Lung microvascular endothelial cell (primary cell): ENCODE measurements around the gene SPPL2A. TPM values are rescaled to one million over a fixed set of nuclear protein-coding genes. Genes with fewer than 3 reads are reported as not detected.

ENCODE experiments used
- DNase-seq, 2 donors: peaks; one replicate each; pipeline versions ENCODE4 v3.0.0 to v3.0.0-alpha.2; 2010; ENCODE audit warnings: low read depth in 2 of 2
- total RNA-seq: library from RNA; depleted of rRNA; stranded (reverse); fragments of >200 nt; gene quantifications from 2 replicates; pipeline ENCODE4 v1.2.1, GENCODE V29; 2014

SPPL2A gene
- total RNA-seq, 1 donor from 2014 or later = 67.5 TPM

DNA sequence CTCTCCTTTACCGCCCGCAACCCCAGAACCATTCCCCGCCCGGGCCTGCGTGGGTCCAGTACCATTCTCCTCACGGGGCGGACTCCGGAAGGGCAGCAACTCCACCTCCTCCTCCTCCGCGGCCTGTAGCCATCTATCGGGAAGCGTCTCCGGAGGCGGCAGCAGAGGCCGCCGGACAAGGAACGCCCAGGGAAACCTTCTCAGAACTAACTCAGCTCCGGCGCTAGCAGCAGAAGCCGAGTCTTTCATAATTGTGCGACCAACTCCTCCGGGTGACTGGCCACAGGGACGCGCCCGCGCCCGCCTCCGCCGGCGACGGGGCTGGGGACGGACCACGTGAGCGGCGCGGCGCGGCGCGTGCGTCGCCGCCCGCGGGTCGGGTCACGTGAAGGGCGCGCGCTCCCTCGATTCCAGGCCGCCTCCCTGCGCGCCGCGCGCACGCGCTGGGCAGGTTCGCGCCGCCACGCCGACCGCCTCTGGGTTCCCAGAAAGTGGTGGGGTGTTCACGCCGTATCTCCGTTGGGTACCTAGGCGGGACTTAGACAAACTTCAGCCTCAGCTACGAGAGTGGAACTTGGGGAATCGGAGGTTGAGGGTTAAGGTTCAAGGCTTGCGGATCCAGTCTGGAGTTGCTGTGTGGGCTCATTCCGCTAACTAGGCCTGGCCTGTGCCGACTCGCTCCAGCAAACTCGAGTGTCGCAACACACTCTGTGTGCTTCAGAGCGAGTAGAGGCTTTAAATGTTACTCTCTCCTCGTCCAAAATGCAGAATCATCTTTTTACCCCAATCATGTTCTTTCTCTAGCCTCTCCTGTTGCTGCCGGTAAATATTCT lies 78.8 kb downstream of the SPPL2A start, which contains the start of gene TRPM7:
Gene TRPM7 (minus strand): TSS at position 329 of the 833 bp plus-strand sequence. CDS start 264 bp downstream, at position 65.
- DNase-seq = peak; percentile 91 to 92

DNA sequence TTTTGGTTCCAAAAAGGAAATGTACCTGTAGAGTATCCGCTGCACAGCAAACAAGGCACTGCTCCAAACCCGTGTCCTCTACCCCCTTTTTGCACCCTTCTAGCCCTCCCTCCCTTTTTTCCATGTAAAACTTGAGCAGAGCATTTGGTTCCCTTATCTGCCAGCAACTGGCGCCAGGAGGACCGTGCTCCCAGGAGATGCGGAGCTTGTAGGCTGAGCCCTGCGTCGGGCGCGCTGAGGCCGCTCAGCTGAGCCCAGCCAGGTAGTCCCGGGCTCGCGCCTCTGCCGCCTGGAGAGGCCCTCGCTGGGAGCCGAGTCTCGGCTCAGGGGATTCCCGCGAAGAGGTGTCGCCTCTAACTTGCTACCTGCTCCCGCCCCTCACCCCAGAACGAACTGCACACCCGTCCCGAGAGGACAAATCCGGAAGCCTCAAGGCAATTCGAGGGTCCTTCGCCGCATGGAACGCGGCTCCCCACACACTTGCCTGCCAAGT lies 79.5 kb downstream of the SPPL2A start:
- DNase-seq = peak; percentile 58 to 60

DNA sequence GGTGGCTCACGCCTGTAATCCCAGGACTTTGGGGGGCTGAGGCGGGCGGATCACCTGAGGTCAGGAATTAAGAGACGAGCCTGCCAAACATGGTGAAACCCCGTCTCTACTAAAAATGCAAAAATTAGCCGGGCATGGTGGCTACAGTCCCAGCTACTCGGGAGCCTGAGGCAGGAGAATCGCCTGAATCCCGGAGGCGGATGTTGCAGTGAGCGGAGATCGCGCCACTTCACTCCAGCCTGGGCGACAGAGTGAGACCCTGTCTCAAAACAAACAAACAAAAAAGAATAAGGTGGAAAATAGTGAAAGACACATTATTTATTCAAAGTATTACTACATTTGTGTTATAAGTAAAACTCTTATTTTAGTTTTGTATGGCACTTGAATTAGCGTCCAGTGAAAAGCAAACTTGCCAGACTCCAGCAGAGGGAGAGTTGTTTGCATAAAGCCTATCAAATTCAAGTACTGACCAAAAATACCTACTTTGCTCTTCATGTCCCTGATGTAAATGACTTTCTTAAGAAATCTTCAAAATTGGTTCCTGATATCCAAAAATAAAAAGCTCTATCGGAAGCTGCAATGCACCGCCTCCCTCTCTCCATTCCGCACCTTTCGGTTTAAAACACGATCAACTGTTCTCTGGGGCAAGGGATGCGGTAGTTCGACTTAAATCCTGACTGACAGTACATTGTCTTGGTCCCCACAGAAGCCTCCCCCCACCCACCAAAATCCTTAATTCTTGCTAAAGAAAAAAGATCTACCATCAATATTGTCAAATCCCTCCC lies 80.1 kb downstream of the SPPL2A start:
- DNase-seq = peak; percentile 13 to 25

DNA sequence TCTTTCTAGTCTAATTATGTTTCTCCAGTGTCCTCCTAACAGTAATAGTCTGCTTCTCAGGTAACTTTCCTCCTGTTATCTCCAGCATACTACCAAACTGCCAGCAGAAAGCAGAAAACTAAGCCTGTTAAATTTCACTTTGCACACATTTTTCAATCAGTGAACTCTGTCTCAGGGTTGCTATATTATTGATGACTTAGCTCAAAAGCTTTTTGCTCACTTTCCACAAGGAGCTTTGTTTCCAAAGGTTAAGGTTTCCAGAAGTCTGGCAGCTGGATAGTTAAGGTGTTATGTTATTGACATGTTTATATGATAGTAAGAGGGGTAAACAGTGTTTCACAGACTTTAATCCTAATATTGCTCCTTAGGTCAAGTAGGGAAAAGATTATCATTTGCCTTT lies 84.0 kb downstream of the SPPL2A start:
- no peak for DNase-seq

DNA sequence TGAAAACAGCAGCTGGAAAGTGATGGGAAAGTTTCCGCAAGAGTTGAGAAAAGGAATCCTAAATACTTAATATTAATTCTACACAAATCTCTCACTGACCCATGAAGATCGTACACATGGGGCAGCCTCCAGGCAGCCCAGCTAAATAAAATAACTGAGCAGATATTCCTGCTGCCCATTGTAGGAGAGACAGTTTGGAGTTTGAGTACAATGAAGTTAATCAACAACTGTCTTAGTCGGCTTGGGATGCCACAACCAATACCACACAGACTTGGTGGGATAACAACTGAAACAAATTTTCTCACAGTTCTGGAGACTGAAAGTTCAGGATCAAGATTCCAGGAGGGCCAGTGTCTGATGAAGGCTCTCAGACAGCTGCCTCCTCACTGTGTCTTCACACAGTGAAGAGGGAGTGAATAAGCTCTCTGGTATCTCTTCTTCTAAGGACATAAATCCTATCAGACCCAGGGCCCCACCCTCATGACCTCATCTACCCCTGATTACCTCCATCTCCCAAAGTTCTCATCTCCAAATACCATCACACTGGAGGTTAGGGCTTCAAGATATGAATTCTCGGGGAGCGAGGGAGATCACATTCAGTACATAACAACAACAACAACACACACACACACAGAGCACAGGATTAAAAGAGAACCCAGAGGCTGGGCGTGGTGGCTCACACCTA lies 88.6 kb downstream of the SPPL2A start:
- no peak for DNase-seq

DNA sequence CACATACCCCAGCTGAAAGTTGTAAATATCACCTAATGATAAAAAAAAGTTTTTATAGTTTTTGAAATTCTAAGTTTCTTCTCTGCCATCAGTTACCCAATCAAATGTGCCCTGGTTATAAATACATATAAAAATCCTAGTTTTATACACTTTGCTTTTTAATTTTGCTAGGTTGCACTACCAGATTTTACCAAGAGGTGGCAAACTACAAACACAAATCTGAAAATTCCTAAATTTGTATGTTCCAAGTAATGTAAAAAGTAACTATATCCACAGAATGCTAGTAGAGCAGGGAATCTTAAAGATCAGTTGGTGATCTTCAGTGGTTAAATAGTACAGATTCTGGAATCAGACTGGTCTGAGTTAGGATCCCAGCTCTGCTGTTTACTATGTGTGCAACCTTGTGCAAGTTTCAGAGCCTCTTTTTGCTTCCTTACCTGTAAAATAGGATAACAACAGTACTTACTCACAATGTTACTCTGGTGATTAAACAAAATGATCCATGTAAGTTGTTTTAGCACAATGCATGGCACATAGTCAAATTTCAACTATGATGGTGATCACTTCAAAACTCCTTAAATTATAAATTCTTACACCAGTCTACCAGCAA lies 89.9 kb downstream of the SPPL2A start:
- peak; percentile 45 to 59 for DNase-seq

DNA sequence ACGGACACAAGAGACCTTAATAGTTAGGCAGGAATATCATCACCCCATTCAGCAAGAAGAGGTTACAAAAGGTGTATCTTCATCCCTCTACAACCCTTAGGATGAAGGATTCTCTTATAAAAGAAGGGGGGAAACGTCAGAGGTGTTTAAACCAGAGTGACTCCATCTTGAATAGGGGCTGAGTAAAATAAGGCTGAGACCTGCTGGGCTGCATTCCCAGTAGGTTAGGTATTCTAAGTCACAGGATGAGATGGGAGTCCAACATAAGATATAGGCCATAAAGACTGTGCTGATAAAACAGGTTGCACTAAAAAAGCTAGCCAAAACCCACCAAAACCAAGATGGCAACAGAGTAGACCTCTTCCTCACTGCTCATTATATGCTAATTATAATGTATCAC lies 95.4 kb downstream of the SPPL2A start:
- no peak for DNase-seq

DNA sequence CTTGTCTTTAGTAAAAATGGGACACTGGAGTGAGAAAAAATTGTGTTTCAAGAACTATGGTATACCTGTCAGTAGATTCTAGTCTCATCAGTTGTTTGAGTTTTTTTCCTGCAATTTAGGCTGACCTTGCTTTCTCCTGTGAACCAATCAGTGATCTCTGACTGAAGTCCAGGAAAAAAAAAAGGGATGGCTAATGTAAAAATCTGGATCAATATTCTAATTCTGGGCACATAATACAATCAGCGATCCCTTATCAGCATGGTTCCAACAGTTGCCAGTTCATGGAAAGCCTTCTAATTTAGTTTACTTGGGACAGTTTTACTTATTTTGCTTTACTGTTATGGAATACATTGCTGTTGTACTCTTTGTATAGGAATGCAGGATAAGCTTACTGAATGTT lies 95.9 kb downstream of the SPPL2A start:
- DNase-seq = no peak

DNA sequence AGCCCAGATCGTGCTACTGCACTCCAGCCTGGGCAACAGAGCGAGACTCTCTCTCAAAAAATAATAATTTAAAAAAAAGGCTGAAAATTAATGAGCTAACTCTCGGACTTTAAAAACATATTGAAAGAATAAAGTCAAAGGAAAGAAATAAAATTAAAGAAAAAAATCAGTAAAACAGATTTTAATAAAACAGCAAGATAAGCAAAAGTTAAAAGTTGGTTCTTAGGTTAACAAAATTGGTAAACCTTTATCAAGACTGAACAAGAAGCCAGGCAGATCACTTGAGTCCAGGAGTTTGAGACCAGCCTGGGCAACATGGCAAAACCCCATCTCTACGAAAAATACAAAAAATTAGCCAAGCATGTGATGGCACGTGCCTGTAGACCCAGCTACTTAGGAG lies 99.6 kb downstream of the SPPL2A start:
- DNase-seq = no peak

DNA sequence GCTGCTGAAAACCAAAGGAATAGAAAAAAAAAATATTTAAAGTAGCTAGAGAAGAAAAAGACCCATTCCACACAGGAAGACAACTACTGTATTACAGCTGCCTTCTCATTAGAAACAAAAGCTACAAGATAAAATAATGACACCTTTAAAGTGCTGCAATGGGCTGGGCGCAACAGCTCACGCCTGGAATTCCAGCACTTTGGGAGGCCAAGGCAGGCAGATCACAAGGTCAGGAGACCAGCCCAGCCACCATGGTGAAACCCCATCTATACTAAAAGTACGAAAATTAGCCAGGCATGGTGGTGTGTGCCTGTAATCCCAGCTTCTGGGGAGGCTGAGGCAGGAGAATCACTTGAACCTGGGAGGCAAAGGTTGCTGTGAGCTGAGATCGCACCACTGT lies 110.0 kb downstream of the SPPL2A start:
- DNase-seq = no peak

DNA sequence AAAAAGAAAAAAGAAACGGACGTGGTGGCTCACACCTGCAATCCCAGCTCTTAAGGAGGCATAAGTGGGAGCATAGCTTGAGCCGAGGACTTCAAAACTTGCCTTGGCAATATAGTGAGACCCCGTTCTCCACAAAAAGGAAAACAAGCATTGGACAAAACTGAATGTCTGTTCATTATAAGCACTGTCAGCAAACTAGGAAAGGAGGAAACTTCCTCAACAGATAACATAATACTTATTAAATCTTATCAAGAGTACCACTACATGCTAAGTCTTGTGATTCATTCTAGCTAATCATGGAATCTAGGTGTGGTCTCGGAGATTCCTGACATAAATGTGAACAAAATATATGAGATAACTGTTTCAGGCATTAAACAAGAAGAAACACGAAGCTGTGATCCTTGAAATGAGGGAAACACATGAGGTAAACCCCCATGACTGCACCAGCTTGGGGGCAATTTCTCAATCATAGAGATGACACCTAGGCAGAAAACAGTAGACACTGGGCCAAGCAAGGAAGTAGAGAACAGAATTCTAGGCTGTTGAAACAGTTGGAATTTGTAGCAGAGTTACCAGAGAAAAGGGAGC lies 112.3 kb downstream of the SPPL2A start:
- no peak for DNase-seq

DNA sequence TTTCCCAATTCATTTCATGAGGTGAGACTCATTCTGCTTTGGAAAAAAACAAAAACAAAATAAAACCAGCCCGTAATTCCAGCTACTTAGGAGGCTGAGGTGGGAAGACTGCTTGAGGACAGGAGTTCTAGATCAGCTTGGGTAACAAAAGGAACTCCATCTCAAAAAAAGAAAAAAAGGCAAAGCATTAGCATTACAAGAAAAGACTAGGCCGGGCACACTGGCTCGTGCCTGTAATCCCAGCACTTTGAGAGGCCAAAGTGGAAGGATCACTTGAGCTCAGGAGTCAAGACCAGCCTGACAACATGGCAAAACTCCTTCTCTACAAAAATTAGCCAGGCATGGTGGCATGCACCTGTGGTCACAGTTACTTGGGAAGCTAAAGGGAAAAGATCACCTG lies 112.8 kb downstream of the SPPL2A start:
- no peak for DNase-seq

Other genes with a start within 250 kb of the SPPL2A start
- 0.20 and 0.22 TPM in 2 replicates for gene USP50, start 219.0 kb downstream of the SPPL2A start, total RNA-seq
- gene TRPM7, start 78.9 kb downstream of the SPPL2A start, total RNA-seq = 19.2 and 31.0 TPM in 2 replicates
- gene AP4E1, start 143.0 kb upstream of the SPPL2A start, total RNA-seq = 6.5 and 10.1 TPM in 2 replicates